Activated naive CD4-positive, alpha-beta T cell treated with anti-CD3 and anti-CD28 coated beads, Interleukin-2, amount 50 U/mL, for 16 hours (primary cell): Measurements from ENCODE around the gene NCAPD3.
A peak's percentile ranks its signal among the peaks of the same experiment; 100 is the strongest.
"Not testable (repeated sequence)": the region's sequence is repeated elsewhere in the genome, so short reads cannot be mapped to it uniquely, and the experiment has no call there.

ENCODE experiments used
- DNase-seq: peaks from one replicate; pipeline ENCODE4 v3.0.0-alpha.2; 2020

Gene NCAPD3

GRCh38 chr11:134226806-134227325 is 3.1 kb upstream of the NCAPD3 start:
- no peak for DNase-seq

- DNase-seq = peak; percentile 71
These were observed 1.2 kb upstream of the NCAPD3 start for GRCh38 chr11:134224710-134225664.

DNA sequence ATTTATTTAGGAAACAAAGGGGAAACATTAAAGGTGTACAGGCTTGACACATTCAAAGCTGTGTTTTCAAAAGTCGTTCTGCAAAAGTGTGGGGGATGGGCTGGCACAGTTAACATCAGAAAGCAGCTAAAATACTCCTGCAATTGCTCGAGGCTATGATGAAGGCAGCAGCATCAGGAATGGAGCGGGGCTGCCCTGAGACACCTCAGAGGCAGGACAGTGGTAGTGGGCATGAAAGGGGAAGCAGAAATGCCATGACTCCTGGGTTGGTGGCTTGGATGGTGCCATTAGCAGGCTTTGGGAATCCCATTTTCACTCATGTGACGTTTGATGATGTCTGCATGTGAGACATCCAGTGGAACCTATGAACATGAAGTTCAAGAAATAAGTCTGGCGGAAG is 646 bp downstream of the NCAPD3 start:
- DNase-seq = no peak

DNA sequence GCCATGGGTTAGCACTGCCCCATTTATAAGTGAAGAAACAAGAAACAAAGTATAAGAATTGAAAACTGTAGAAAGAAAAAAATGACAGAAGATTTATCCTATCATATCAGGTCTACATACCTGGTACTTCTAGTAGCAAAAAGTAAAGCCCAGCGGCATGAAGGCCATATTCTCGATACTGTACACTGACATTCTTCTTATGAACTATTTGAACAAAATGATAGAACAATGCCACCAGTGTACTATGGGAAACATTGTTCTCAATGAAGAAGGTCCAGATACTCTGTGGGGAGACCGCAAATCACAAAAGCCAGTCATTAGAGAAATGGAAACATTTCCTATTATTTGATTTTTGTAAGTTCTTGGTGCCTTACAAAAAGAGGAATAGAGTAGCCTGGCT is 7.0 kb downstream of the NCAPD3 start:
- DNase-seq = no peak

DNA sequence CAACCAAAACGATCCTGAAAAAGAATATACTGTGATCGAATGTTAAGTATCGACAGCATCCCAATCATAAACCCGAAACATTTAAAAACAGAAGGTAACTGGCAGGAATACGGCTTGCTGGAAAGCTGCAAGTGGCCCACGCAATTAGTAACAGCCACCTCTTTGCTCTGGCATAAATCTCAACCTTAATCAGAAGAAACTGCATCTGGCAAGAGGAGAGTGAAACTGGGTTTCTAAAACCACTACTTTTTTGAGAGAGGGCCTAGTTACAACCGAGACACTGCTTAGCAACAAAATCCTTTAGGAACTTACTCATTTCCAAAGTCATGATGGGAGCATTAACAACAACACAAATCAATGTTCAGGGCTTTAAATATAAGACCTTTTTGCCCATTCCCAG is 7.9 kb downstream of the NCAPD3 start:
- DNase-seq = no peak

- DNase-seq = peak; percentile 66
These were observed 16.1 kb downstream of the NCAPD3 start for GRCh38 chr11:134207538-134208239.

- DNase-seq = no peak
These were observed 17.6 kb downstream of the NCAPD3 start for GRCh38 chr11:134206185-134206584.

DNA sequence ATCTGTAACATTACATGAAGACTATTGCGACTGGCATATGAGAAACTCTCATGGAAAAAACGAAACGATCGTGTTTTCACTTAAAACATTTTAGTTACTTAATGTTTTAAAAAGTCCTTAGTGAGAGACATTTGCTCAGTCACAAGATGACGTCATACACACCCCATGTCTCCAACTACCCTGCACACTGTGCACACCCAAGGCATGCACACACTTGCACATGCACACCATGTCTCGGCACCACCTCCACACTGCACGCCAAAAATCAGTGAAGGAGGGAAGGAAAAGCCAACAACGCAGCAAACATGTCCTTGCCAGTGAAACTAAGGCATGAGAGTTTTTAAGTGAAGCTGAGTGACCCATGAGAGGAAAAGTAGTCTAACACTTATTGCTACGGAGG is 18.0 kb downstream of the NCAPD3 start:
- no peak for DNase-seq

- DNase-seq = no peak
These were observed 21.1 kb downstream of the NCAPD3 start for GRCh38 chr11:134202661-134203060.

- no peak for DNase-seq
These were observed 23.1 kb downstream of the NCAPD3 start for GRCh38 chr11:134200688-134201087.

DNA sequence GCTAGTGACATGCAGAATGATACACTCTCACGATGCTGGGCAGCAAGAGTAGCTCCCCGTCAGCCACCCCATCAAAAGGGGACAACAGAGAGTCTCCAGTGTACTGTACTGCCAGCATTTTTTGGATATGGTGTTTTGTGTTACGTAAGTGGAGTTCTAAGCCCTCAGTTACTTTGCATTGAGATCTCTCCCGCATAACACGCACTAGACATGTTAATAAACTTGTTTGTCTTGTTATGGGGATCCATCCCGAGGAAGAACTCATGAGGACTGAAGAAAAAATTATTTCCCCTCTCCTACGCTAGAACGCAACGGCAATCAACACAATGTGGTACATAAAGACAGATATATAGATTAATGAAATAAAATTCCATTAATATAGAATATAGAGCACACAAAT is 24.2 kb downstream of the NCAPD3 start:
- DNase-seq = no peak

- no peak for DNase-seq
These were observed 27.0 kb downstream of the NCAPD3 start for GRCh38 chr11:134196756-134197155.

- DNase-seq = not testable (repeated sequence)
These were observed 35.7 kb downstream of the NCAPD3 start for GRCh38 chr11:134188092-134188491.

DNA sequence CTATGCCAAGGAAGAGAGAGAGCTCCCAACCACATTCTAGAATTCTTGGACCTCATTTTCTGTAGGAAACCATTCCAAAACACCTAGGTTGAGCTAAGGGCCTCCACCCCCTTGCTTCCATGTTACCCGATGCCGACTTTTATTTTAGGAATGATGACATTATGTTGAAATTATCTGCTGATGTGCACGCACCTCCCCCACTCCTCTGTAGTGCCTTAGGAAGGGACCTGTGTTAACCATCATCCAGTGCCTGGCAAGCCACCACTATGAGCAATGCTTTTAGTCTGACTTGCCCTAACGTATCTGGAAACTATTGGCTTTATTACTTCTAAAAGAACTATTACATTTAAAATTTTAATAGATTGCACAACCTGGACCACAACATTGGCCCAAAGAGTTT is 42.1 kb downstream of the NCAPD3 start:
- DNase-seq = no peak

- no peak for DNase-seq
These were observed 45.6 kb downstream of the NCAPD3 start for GRCh38 chr11:134178032-134178674.

DNA sequence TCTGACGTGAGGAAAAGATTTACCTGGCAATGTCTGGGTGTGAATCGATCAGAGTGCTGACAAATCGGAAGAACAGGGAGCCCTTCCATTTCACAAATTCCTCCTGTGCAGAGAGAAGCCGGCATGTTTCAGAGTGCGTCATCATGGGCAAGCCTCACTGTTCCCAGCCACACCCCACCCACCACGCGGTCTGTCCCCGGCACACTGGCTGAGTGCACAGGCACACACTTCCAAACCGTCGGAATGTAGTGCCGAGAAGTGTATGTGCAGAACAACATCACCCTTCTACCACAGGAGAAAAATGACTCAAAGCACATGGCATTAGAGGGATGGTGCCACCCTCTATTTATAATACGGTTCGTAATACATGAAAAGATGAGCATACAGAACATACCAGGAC is 47.5 kb downstream of the NCAPD3 start:
- no peak for DNase-seq

GRCh38 chr11:134173296-134173695 is 50.5 kb downstream of the NCAPD3 start:
- DNase-seq = no peak

DNA sequence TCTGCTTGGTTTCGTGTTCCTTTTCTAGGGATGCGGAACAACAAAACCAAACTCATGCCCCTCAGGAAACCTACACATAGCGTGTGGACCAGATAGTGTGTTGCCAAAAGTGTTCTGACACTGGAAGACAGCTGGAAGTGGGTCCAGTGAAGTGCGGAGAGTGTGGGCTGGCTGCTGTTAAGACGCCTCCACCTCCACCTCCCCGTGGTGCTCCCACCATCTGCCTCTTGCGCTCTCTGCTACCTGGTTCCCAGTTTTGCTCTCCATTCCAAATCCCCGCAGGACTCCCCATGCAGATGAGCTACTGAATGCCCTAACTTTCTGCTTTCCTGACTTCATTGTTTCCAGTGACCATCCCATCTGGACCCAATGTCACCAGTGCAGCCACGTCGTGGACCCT is 51.8 kb downstream of the NCAPD3 start:
- DNase-seq = no peak

GRCh38 chr11:134170919-134171281 is 52.9 kb downstream of the NCAPD3 start:
- DNase-seq = no peak

GRCh38 chr11:134170177-134170918 is 53.4 kb downstream of the NCAPD3 start:
- DNase-seq = no peak

- DNase-seq = no peak
These were observed 59.0 kb downstream of the NCAPD3 start for GRCh38 chr11:134164490-134165370.

DNA sequence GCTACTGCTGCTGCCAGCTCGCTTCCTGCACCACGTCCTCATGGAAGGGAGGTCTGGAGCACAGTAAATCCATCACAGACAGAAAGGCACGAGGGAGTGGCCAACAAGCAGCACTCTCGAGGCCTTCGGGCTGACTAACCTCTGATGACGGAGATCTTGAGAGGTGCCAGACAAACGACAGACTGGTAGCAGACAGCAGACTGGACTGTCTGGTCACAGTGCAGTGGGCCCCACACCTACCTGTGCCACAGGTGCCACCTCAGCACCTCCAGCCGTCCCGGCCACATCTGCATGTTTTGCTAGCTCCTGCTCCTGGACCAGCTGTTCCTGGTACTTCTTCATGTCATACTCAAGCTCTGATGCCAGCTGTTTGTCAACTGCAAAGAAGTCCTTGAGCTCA is 64.1 kb downstream of the NCAPD3 start:
- no peak for DNase-seq
